Gastrocnemius medialis (tissue), 4 donors: ENCODE measurements around the gene CD2BP2. TPM values are rescaled to one million over a fixed set of nuclear protein-coding genes. Genes with fewer than 3 reads are reported as not detected.

Source experiments
- ATAC-seq, 2 donors: fragments of 150-250 bp; one replicate each; pipeline ENCODE4 v1.9.1; 2016
- DNase-seq, 2 donors: peaks; one replicate each; pipeline ENCODE4 v3.0.0-alpha.2; 2019
- H3K27ac ChIP-seq, 4 donors: fragments of 200-600 bp; sonication (generic); 1 replicate in 1 of 4; 2 replicates in 3 of 4; pipeline ENCODE4 v1.5.1; 2016 to 2018; ENCODE audit warnings: mild to moderate bottlenecking in 2 of 4, moderate library complexity in 1 of 4
- H3K27me3 ChIP-seq, 3 donors: fragments of 200-600 bp; sonication (generic) in 2 of 3; 1 replicate in 1 of 3; 2 replicates in 2 of 3; pipeline versions ENCODE4 v1.5.1 to v1.6.0; 2016 to 2019; ENCODE audit warnings: mild to moderate bottlenecking in 1 of 3, moderate library complexity in 1 of 3
- H3K36me3 ChIP-seq, 2 donors: fragments of 200-600 bp; sonication (generic) in 1 of 2; one replicate each; pipeline ENCODE4 v1.5.1; 2017 to 2018
- H3K4me1 ChIP-seq, 2 donors: fragments of 200-600 bp; sonication (generic) in 1 of 2; one replicate each; pipeline ENCODE4 v1.5.1; 2016 to 2017; ENCODE audit warnings: mild to moderate bottlenecking in 2 of 2
- H3K4me3 ChIP-seq, 4 donors: fragments of 200-600 bp; sonication (generic) in 3 of 4; 1 replicate in 1 of 4; 2 replicates in 3 of 4; pipeline ENCODE4 v1.5.1; 2016 to 2019; ENCODE audit warnings: mild to moderate bottlenecking in 2 of 4
- H3K9me3 ChIP-seq, 3 donors: fragments of 200-600 bp; sonication (generic) in 2 of 3; 1 replicate in 1 of 3; 2 replicates in 2 of 3; pipeline ENCODE4 v1.5.1; 2016 to 2019
- CTCF ChIP-seq, 5 experiments: fragments of 450-650 bp in 3 of 5; fragments of 200-600 bp in 2 of 5; sonication (generic) in 2 of 5; IDR thresholded peaks in 4 of 5; conservative IDR thresholded peaks in 1 of 5; 1 replicate in 4 of 5; 2 replicates in 1 of 5; pipeline ENCODE4 v1.5.1; 2016 to 2019; ENCODE audit warnings: antibody characterized with exemption in 5 of 5, mild to moderate bottlenecking in 3 of 5, moderate library complexity in 3 of 5
- POLR2A ChIP-seq, 2 donors: fragments of 450-650 bp; IDR thresholded peaks; one replicate each; pipeline ENCODE4 v1.6.1; 2017; ENCODE audit warnings: antibody characterized with exemption in 2 of 2, mild to moderate bottlenecking in 2 of 2, moderate library complexity in 2 of 2
- in situ Hi-C, 4 donors: fragments of 200-750 bp; cut with MboI; loops; one replicate each; pipeline versions ENCODE4 v1.15.0 to v1.8.0; 2017; ENCODE audit warnings: low sequenced_read_pairs in 4 of 4
- intact Hi-C: fragments of 100-400 bp; cut with DNase I; formaldehyde crosslinking; loops from one replicate; pipeline ENCODE4 v1.15.1; 2023; ENCODE audit warnings: low total_unique reads
- total RNA-seq, 4 donors: library from RNA; depleted of rRNA; stranded (reverse); fragments of >200 nt; gene quantifications; one replicate each; pipeline versions ENCODE4 v1.1.0 to v1.2.3, GENCODE V29; 2016

CD2BP2 gene
- total RNA-seq, 4 donors from 2014 or later = 33.4 to 53.8 (median 40.9) TPM

- Histone ChIP-seq H3K36me3 (peaks cover 0 to 22% of the 10 kb centered on the region in 2 donors), H3K27me3 (no peaks in the 10 kb centered on the region), H3K4me3 (peak overlapping the region; percentile 65 to 78 (median 74)), H3K4me1 (peaks cover 38 to 40% of the 10 kb centered on the region in 2 donors), H3K9me3 (no peaks in the 10 kb centered on the region), H3K27ac (peak overlapping the region; percentile 79 to 88 (median 88))
- TF ChIP-seq POLR2A (IDR thresholded peaks at IDR 0.05) (no peak), CTCF (IDR thresholded peaks at IDR 0.05 in 4 of 5, conservative IDR thresholded peaks at IDR 0.05 in 1 of 5) (no peak)
- in situ Hi-C loops = loop anchor here in 2 of 4 donors (25.0 kb wide), 2 partner anchors 280 to 305 kb away; partner anchors contain the start of genes ALDOA (in 1 of the 2), PPP4C (in 1 of the 2), TBX6 (in 1 of the 2) and YPEL3 (in 1 of the 2)
- no peak for ATAC-seq
- DNase-seq = no peak
- intact Hi-C loops = no loop called here
Measured at GRCh38 chr16:30367349-30368009, 12.4 kb upstream of the CD2BP2 start.

- H3K27me3 ChIP-seq = no peaks in the 10 kb centered on the region
- TF ChIP-seq CTCF (IDR thresholded peaks at IDR 0.05 in 4 of 5, conservative IDR thresholded peaks at IDR 0.05 in 1 of 5) = no peak
- no peak for TF ChIP-seq POLR2A (IDR thresholded peaks at IDR 0.05)
- H3K4me3 ChIP-seq = no peak overlapping the region
- no peak for ATAC-seq
- H3K4me1 ChIP-seq = peaks cover 28 to 31% of the 10 kb centered on the region in 2 donors
- peak overlapping the region in 3 of 4 donors; percentile 36 to 88 (median 87) for H3K27ac ChIP-seq
- no peak for DNase-seq
- H3K36me3 ChIP-seq = peaks cover 0 to 30% of the 10 kb centered on the region in 2 donors
- intact Hi-C loops = no loop called here
- no peaks in the 10 kb centered on the region for H3K9me3 ChIP-seq
- in situ Hi-C loops = loop anchor here in 2 of 4 donors (25.0 kb wide), 2 partner anchors 279 to 304 kb away; partner anchors contain the start of genes ALDOA (in 1 of the 2), PPP4C (in 1 of the 2), TBX6 (in 1 of the 2) and YPEL3 (in 1 of the 2)
Measured at GRCh38 chr16:30366511-30366910, 11.4 kb upstream of the CD2BP2 start.

- Histone ChIP-seq H3K27me3 (no peaks in the 10 kb centered on the region), H3K4me1 (peaks cover 24 to 27% of the 10 kb centered on the region in 2 donors), H3K36me3 (peaks cover 0 to 39% of the 10 kb centered on the region in 2 donors), H3K9me3 (no peaks in the 10 kb centered on the region), H3K27ac (peak overlapping the region in 1 of 4 donors; percentile 36), H3K4me3 (no peak overlapping the region)
- ATAC-seq = no peak
- intact Hi-C loops (no loop called here), in situ Hi-C loops (loop anchor here in 2 of 4 donors (25.0 kb wide), 2 partner anchors 278 to 303 kb away; partner anchors contain the start of genes ALDOA (in 1 of the 2), PPP4C (in 1 of the 2), TBX6 (in 1 of the 2) and YPEL3 (in 1 of the 2))
- DNase-seq = no peak
- TF ChIP-seq POLR2A (IDR thresholded peaks at IDR 0.05) = no peak
- TF ChIP-seq CTCF (IDR thresholded peaks at IDR 0.05 in 4 of 5, conservative IDR thresholded peaks at IDR 0.05 in 1 of 5) = no peak
Measured at GRCh38 chr16:30365200-30365599, 10.1 kb upstream of the CD2BP2 start.

- Histone ChIP-seq H3K9me3 (no peaks in the 10 kb centered on the region), H3K4me3 (no peak overlapping the region), H3K4me1 (peaks cover 4 to 9% of the 10 kb centered on the region in 2 donors), H3K27ac (no peak overlapping the region), H3K36me3 (peaks cover 0 to 69% of the 10 kb centered on the region in 2 donors), H3K27me3 (no peaks in the 10 kb centered on the region)
- ATAC-seq (no peak), DNase-seq (no peak)
- in situ Hi-C loops = loop anchor here in 2 of 4 donors (25.0 kb wide), 2 partner anchors 274 to 299 kb away; partner anchors contain the start of genes ALDOA (in 1 of the 2), PPP4C (in 1 of the 2), TBX6 (in 1 of the 2) and YPEL3 (in 1 of the 2)
- TF ChIP-seq POLR2A (IDR thresholded peaks at IDR 0.05) (no peak), CTCF (IDR thresholded peaks at IDR 0.05 in 4 of 5, conservative IDR thresholded peaks at IDR 0.05 in 1 of 5) (no peak)
- intact Hi-C loops = no loop called here
Measured at GRCh38 chr16:30361180-30361579, 6.1 kb upstream of the CD2BP2 start.
